HEK293 (cell line): Measurements from ENCODE around the gene POLR2E.

Experiments
- EGR2 ChIP-seq: fragments of 450-650 bp; formaldehyde crosslinking; IDR thresholded peaks from 2 replicates; pipeline ENCODE4 v1.5.1; 2016; ENCODE audit warnings: low read depth, missing biosample characterization, missing genetic modification characterization
- FEZF1 ChIP-seq: fragments of 450-650 bp; formaldehyde crosslinking; IDR thresholded peaks from 2 replicates; pipeline ENCODE4 v1.5.1; 2016; ENCODE audit warnings: missing biosample characterization, missing genetic modification characterization
- GLI2 ChIP-seq: fragments of 450-650 bp; formaldehyde crosslinking; IDR thresholded peaks from 2 replicates; pipeline ENCODE4; 2017; ENCODE audit warnings: missing biosample characterization, missing genetic modification characterization, low read depth, borderline replicate concordance
- HOXA7 ChIP-seq: sonication (generic); formaldehyde crosslinking; IDR thresholded peaks from 2 replicates; pipeline ENCODE4 v1.8.1; 2022; ENCODE audit warnings: missing genetic modification reagents, borderline replicate concordance
- KLF7 ChIP-seq: fragments of 450-650 bp; formaldehyde crosslinking; IDR thresholded peaks from 2 replicates; pipeline ENCODE4 v1.5.1; 2016; ENCODE audit warnings: missing biosample characterization, missing genetic modification characterization, borderline replicate concordance
- OVOL3 ChIP-seq: fragments of 450-650 bp; formaldehyde crosslinking; IDR thresholded peaks from 2 replicates; pipeline ENCODE4 v1.5.1; 2016; ENCODE audit warnings: missing biosample characterization, missing genetic modification characterization
- SALL2 ChIP-seq: fragments of 450-650 bp; formaldehyde crosslinking; IDR thresholded peaks from 2 replicates; pipeline ENCODE4 v1.5.0; 2017; ENCODE audit warnings: missing biosample characterization, mild to moderate bottlenecking, missing genetic modification characterization, borderline replicate concordance
- SCRT1 ChIP-seq: fragments of 450-650 bp; formaldehyde crosslinking; IDR thresholded peaks from 2 replicates; pipeline ENCODE4 v1.5.1; 2016; ENCODE audit warnings: missing biosample characterization, missing genetic modification characterization, borderline replicate concordance
- WT1 ChIP-seq: fragments of 450-650 bp; formaldehyde crosslinking; IDR thresholded peaks from 2 replicates; pipeline ENCODE4 v1.5.1; 2016; ENCODE audit warnings: missing biosample characterization, missing genetic modification characterization
- YY1 ChIP-seq: fragments of 450-650 bp; formaldehyde crosslinking; IDR thresholded peaks from 2 replicates; pipeline ENCODE4 v1.5.1; 2018; ENCODE audit warnings: missing biosample characterization, missing genetic modification characterization
- ZBTB8A ChIP-seq: fragments of 450-650 bp; formaldehyde crosslinking; IDR thresholded peaks from 2 replicates; pipeline ENCODE4 v1.5.1; 2016; ENCODE audit warnings: missing biosample characterization, missing genetic modification characterization
- ZNF114 ChIP-seq: fragments of 450-650 bp; formaldehyde crosslinking; IDR thresholded peaks from 2 replicates; pipeline ENCODE4 v1.5.0; 2017; ENCODE audit warnings: missing biosample characterization, missing genetic modification characterization
- ZNF169 ChIP-seq: fragments of 450-650 bp; formaldehyde crosslinking; IDR thresholded peaks from 2 replicates; pipeline ENCODE4 v1.5.1; 2016; ENCODE audit warnings: missing biosample characterization, missing genetic modification characterization
- ZNF23 ChIP-seq: fragments of 450-650 bp; formaldehyde crosslinking; IDR thresholded peaks from 2 replicates; pipeline ENCODE4 v1.5.1; 2016; ENCODE audit warnings: missing biosample characterization, missing genetic modification characterization, borderline replicate concordance
- ZNF239 ChIP-seq: fragments of 450-650 bp; formaldehyde crosslinking; IDR thresholded peaks from 2 replicates; pipeline ENCODE4 v1.5.1; 2016; ENCODE audit warnings: missing biosample characterization, missing genetic modification characterization
- ZNF248 ChIP-seq: fragments of 450-650 bp; formaldehyde crosslinking; IDR thresholded peaks from 2 replicates; pipeline ENCODE4 v1.5.1; 2017; ENCODE audit warnings: missing biosample characterization, missing genetic modification characterization
- ZNF473 ChIP-seq: fragments of 450-650 bp; formaldehyde crosslinking; IDR thresholded peaks from 2 replicates; pipeline ENCODE4 v1.5.1; 2017; ENCODE audit warnings: missing biosample characterization, missing genetic modification characterization
- ZNF548 ChIP-seq: fragments of 450-650 bp; formaldehyde crosslinking; IDR thresholded peaks from 2 replicates; pipeline ENCODE4 v1.5.1; 2016; ENCODE audit warnings: missing biosample characterization, missing genetic modification characterization
- ZNF558 ChIP-seq: fragments of 450-650 bp; formaldehyde crosslinking; IDR thresholded peaks from 2 replicates; pipeline ENCODE4 v1.5.1; 2016; ENCODE audit warnings: missing biosample characterization, missing genetic modification characterization
- ZNF560 ChIP-seq: fragments of 450-650 bp; formaldehyde crosslinking; IDR thresholded peaks from 2 replicates; pipeline ENCODE4 v1.5.1; 2017; ENCODE audit warnings: missing biosample characterization, missing genetic modification characterization, borderline replicate concordance
- ZNF571 ChIP-seq: fragments of 450-650 bp; formaldehyde crosslinking; IDR thresholded peaks from 2 replicates; pipeline ENCODE4 v1.5.0; 2017; ENCODE audit warnings: missing biosample characterization, missing genetic modification characterization
- ZNF600 ChIP-seq: fragments of 450-650 bp; formaldehyde crosslinking; IDR thresholded peaks from 2 replicates; pipeline ENCODE4 v1.5.1; 2016; ENCODE audit warnings: missing biosample characterization, missing genetic modification characterization
- ZNF664 ChIP-seq: fragments of 450-650 bp; formaldehyde crosslinking; IDR thresholded peaks from 2 replicates; pipeline ENCODE4 v1.5.1; 2016; ENCODE audit warnings: missing biosample characterization, missing genetic modification characterization
- ZNF785 ChIP-seq: fragments of 450-650 bp; formaldehyde crosslinking; IDR thresholded peaks from 2 replicates; pipeline ENCODE4 v1.5.1; 2016; ENCODE audit warnings: missing biosample characterization, missing genetic modification characterization
- ZNF843 ChIP-seq: fragments of 450-650 bp; formaldehyde crosslinking; IDR thresholded peaks from 2 replicates; pipeline ENCODE4 v1.5.1; 2016; ENCODE audit warnings: missing biosample characterization, missing genetic modification characterization
- ZSCAN30 ChIP-seq: fragments of 450-650 bp; IDR thresholded peaks from 2 replicates; pipeline ENCODE4 v1.5.1; 2018; ENCODE audit warnings: missing biosample characterization, mild to moderate bottlenecking, missing genetic modification characterization, moderate library complexity
- TF ChIP-seq, protein P1 (sequence below): fragments of 450-650 bp; formaldehyde crosslinking; IDR thresholded peaks from 2 replicates; pipeline ENCODE4 v1.5.1; 2016; ENCODE audit warnings: missing biosample characterization, missing genetic modification characterization
- TF ChIP-seq, protein P2 (sequence below): fragments of 450-650 bp; formaldehyde crosslinking; IDR thresholded peaks from 2 replicates; pipeline ENCODE4 v1.5.1; 2016; ENCODE audit warnings: missing biosample characterization, missing genetic modification characterization
- TF ChIP-seq, protein P3 (sequence below): fragments of 450-650 bp; formaldehyde crosslinking; IDR thresholded peaks from 2 replicates; pipeline ENCODE4 v1.5.1; 2016; ENCODE audit warnings: missing biosample characterization, missing genetic modification characterization
- TF ChIP-seq, protein P4 (sequence below): fragments of 450-650 bp; formaldehyde crosslinking; IDR thresholded peaks from 2 replicates; pipeline ENCODE4 v1.5.1; 2016; ENCODE audit warnings: missing biosample characterization, missing genetic modification characterization

The POLR2E gene

DNA sequence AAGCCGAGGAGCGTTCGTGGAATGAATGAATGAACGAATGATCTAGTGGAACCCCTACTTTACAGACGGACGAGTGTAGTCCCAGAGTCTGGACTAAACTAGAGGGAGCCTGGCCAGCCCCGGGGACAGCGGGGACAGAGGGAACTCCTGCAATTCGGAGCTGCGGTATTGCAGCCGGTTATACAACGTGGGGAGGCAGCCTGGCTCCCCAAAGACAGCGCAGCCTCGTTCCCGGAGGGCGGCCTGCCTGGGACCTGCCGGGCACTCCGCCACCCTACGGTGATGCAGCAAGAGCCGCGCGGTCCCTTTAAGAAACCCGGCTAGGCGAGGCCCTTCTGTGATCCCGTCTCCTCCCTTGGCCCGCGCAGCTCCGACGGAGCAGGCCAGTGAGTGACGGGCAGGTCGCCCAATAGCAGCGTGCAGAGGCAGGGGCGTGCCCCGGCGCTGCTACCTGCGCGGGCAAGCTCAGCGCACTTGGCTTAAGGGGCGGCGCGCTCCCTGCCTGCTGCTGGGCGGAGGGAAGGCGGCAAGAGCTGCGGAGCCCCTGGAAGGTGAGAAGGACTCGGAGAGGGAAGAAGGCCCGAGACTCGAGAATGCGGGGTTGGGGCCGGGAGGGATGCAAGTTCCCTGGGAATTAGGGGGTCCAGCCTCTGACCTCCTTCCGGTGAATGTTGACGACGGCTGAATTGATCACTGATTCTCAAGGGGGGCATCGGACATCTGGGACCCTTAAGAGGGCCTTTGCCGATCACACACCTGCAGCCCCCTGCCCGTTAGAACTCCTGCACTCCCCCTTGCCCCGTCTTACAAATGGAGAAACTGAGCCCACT is 55.3 kb downstream of the POLR2E start, which contains the start of gene ABCA7 (continued):
- TF ChIP-seq ZNF785 (tag by site-specific recombination) (no peak), EGR2 (tag by site-specific recombination) (0 out of 2 replicates have a peak, but pooled peaks have one; percentile 9), ZBTB8A (tag by site-specific recombination) (peak; percentile 90), SCRT1 (tag by site-specific recombination) (no peak), WT1 (no peak; the same call in 1 of the 2 replicates), ZNF248 (tag by site-specific recombination) (no peak), FEZF1 (tag by site-specific recombination) (no peak), OVOL3 (tag by site-specific recombination) (no peak), ZNF664 (tag by site-specific recombination) (no peak), YY1 (tag by site-specific recombination) (no peak), ZNF548 (no peak), KLF7 (tag by site-specific recombination) (peak; percentile 53; the same call in 1 of the 2 replicates), ZNF558 (tag by site-specific recombination) (0 out of 2 replicates have a peak, but pooled peaks have one; percentile 21), ZNF560 (no peak), HOXA7 (CRISPR knock-in tag) (no peak), ZNF473 (tag by site-specific recombination) (no peak), ZNF114 (tag by site-specific recombination) (no peak), ZNF169 (tag by site-specific recombination) (no peak), ZSCAN30 (no peak), SALL2 (tag by site-specific recombination) (no peak), ZNF843 (tag by site-specific recombination) (no peak; the same call in 1 of the 2 replicates), ZNF23 (no peak), ZNF600 (tag by site-specific recombination) (peak; percentile 72), ZNF239 (tag by site-specific recombination) (no peak), GLI2 (tag by site-specific recombination) (no peak), ZNF571 (tag by site-specific recombination) (no peak)
- TF ChIP-seq, protein P1, sequence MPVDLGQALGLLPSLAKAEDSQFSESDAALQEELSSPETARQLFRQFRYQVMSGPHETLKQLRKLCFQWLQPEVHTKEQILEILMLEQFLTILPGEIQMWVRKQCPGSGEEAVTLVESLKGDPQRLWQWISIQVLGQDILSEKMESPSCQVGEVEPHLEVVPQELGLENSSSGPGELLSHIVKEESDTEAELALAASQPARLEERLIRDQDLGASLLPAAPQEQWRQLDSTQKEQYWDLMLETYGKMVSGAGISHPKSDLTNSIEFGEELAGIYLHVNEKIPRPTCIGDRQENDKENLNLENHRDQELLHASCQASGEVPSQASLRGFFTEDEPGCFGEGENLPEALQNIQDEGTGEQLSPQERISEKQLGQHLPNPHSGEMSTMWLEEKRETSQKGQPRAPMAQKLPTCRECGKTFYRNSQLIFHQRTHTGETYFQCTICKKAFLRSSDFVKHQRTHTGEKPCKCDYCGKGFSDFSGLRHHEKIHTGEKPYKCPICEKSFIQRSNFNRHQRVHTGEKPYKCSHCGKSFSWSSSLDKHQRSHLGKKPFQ (tag by site-specific recombination): 0 out of 2 replicates have a peak, but pooled peaks have one; percentile 11
- TF ChIP-seq, protein P2, sequence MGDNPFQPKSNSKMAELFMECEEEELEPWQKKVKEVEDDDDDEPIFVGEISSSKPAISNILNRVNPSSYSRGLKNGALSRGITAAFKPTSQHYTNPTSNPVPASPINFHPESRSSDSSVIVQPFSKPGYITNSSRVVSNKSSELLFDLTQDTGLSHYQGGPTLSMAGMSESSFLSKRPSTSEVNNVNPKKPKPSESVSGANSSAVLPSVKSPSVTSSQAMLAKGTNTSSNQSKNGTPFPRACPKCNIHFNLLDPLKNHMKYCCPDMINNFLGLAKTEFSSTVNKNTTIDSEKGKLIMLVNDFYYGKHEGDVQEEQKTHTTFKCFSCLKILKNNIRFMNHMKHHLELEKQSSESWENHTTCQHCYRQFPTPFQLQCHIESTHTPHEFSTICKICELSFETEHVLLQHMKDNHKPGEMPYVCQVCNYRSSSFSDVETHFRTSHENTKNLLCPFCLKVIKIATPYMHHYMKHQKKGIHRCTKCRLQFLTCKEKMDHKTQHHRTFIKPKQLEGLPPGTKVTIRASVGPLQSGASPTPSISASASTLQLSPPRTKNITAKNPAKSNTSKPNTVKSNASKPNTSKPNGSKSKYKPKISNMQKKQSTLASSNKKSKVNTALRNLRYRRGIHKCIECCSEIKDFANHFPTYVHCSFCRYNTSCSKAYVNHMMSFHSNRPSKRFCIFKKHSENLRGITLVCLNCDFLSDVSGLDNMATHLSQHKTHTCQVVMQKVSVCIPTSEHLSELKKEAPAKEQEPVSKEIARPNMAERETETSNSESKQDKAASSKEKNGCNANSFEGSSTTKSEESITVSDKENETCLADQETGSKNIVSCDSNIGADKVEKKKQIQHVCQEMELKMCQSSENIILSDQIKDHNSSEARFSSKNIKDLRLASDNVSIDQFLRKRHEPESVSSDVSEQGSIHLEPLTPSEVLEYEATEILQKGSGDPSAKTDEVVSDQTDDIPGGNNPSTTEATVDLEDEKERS: no peak
- TF ChIP-seq, protein P3, sequence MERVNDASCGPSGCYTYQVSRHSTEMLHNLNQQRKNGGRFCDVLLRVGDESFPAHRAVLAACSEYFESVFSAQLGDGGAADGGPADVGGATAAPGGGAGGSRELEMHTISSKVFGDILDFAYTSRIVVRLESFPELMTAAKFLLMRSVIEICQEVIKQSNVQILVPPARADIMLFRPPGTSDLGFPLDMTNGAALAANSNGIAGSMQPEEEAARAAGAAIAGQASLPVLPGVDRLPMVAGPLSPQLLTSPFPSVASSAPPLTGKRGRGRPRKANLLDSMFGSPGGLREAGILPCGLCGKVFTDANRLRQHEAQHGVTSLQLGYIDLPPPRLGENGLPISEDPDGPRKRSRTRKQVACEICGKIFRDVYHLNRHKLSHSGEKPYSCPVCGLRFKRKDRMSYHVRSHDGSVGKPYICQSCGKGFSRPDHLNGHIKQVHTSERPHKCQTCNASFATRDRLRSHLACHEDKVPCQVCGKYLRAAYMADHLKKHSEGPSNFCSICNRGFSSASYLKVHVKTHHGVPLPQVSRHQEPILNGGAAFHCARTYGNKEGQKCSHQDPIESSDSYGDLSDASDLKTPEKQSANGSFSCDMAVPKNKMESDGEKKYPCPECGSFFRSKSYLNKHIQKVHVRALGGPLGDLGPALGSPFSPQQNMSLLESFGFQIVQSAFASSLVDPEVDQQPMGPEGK (tag by site-specific recombination): peak; percentile 75
- TF ChIP-seq, protein P4, sequence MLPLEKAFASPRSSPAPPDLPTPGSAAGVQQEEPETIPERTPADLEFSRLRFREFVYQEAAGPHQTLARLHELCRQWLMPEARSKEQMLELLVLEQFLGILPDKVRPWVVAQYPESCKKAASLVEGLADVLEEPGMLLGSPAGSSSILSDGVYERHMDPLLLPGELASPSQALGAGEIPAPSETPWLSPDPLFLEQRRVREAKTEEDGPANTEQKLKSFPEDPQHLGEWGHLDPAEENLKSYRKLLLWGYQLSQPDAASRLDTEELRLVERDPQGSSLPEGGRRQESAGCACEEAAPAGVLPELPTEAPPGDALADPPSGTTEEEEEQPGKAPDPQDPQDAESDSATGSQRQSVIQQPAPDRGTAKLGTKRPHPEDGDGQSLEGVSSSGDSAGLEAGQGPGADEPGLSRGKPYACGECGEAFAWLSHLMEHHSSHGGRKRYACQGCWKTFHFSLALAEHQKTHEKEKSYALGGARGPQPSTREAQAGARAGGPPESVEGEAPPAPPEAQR: no peak
